HG03460 (cell line): ENCODE results near the gene CHODL.

Source experiments
- ATAC-seq: cut with Tn5 transposase; IDR thresholded peaks from one replicate; pipeline ENCODE4 v1.9.1; 2021; ENCODE audit not compliant: unreplicated experiment

The CHODL gene

GRCh38 chr21:18285379-18285778, 40.7 kb downstream of the CHODL start:
- ATAC-seq, result no peak

- no peak for ATAC-seq
Observed at GRCh38 chr21:18289876-18290275, 45.2 kb downstream of the CHODL start.

- no peak for ATAC-seq
Observed at GRCh38 chr21:18294100-18294499, 49.5 kb downstream of the CHODL start.

GRCh38 chr21:18298228-18298627, 53.6 kb downstream of the CHODL start:
- ATAC-seq, result no peak
